Thoracic aorta (tissue), 2 donors: ENCODE results near the gene ARHGEF17. TPM values are rescaled to one million over a fixed set of nuclear protein-coding genes. Genes with fewer than 3 reads are reported as not detected.

Source experiments
- ATAC-seq: fragments of 150-250 bp; one replicate; pipeline ENCODE4 v1.8.0; 2017; ENCODE audit warnings: low read depth; ENCODE audit not compliant: insufficient number of reproducible peaks, low FRiP score
- DNase-seq: peaks from one replicate; pipeline ENCODE4 v3.0.0-alpha.2; 2020; ENCODE audit warnings: low spot score
- H3K27ac ChIP-seq, 2 donors: fragments of 200-600 bp; sonication (generic); 1 replicate in 1 of 2; 2 replicates in 1 of 2; pipeline ENCODE4 v1.5.1; 2016; ENCODE audit warnings: mild to moderate bottlenecking in 2 of 2, moderate library complexity in 2 of 2
- H3K27me3 ChIP-seq: fragments of 200-600 bp; sonication (generic); replicated peaks from 2 replicates; pipeline ENCODE4 v1.6.0; 2016; ENCODE audit warnings: mild to moderate bottlenecking; ENCODE audit not compliant: insufficient read depth
- H3K36me3 ChIP-seq: fragments of 200-600 bp; sonication (generic); one replicate; pipeline ENCODE4 v1.5.1; 2016
- H3K4me1 ChIP-seq, 2 donors: fragments of 200-600 bp; sonication (generic); 1 replicate in 1 of 2; 2 replicates in 1 of 2; pipeline versions ENCODE4 v1.5.1 to v1.6.0; 2016; ENCODE audit warnings: low read depth in 2 of 2, mild to moderate bottlenecking in 1 of 2; ENCODE audit not compliant: control insufficient read depth in 1 of 2
- H3K4me3 ChIP-seq: fragments of 200-600 bp; sonication (generic); 2 replicates; pipeline ENCODE4 v1.5.1; 2016; ENCODE audit warnings: mild to moderate bottlenecking
- H3K9me3 ChIP-seq: fragments of 200-600 bp; sonication (generic); 2 replicates; pipeline ENCODE4 v1.5.1; 2016
- total RNA-seq, 2 donors: library from RNA; depleted of rRNA; stranded (reverse); fragments of >200 nt; gene quantifications; one replicate each; pipeline versions ENCODE4 v1.1.0 to v1.2.3, GENCODE V29; 2016
- TF ChIP-seq, protein P1 (sequence below): fragments of 200-600 bp; sonication (generic); IDR thresholded peaks from one replicate; pipeline ENCODE4 v1.5.1; 2019; ENCODE audit warnings: antibody characterized with exemption

Gene ARHGEF17
- total RNA-seq, 2 donors from 2014 or later = 244 to 308 TPM

DNA sequence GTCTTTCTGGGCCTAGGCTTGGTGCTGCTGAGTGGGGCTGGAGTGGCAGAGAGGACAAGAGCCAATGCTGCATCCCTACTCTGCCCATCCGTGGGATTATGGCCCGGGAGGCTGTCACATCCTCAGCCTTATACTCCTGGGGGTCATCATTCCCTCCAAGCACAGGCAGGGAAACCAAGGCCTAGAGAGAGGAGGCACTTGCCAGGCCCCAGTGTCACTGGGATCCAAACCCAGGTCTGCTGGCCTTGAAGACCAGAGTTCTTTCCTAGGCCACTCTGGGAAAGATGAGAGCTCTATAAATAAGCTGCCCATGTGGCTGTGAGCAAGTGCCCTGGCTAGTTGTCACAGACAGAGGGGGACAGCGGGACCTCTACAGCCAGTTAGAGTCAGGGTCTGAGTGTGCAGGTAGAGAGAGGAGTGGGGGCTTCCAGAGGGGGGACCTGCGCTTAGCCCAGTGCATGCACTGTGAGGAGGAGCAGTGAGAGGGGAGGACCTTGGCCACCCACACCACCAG is 72.9 kb downstream of the ARHGEF17 start:
- Histone ChIP-seq H3K27ac (no peak overlapping the region), H3K4me1 (peaks cover 3 to 29% of the 10 kb centered on the region in 2 donors), H3K27me3 (no peaks in the 10 kb centered on the region), H3K4me3 (no peak overlapping the region), H3K9me3 (no peaks in the 10 kb centered on the region), H3K36me3 (no peaks in the 10 kb centered on the region)
- TF ChIP-seq, protein P1, sequence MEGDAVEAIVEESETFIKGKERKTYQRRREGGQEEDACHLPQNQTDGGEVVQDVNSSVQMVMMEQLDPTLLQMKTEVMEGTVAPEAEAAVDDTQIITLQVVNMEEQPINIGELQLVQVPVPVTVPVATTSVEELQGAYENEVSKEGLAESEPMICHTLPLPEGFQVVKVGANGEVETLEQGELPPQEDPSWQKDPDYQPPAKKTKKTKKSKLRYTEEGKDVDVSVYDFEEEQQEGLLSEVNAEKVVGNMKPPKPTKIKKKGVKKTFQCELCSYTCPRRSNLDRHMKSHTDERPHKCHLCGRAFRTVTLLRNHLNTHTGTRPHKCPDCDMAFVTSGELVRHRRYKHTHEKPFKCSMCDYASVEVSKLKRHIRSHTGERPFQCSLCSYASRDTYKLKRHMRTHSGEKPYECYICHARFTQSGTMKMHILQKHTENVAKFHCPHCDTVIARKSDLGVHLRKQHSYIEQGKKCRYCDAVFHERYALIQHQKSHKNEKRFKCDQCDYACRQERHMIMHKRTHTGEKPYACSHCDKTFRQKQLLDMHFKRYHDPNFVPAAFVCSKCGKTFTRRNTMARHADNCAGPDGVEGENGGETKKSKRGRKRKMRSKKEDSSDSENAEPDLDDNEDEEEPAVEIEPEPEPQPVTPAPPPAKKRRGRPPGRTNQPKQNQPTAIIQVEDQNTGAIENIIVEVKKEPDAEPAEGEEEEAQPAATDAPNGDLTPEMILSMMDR = no peak
- ATAC-seq (no peak), DNase-seq (no peak)

DNA sequence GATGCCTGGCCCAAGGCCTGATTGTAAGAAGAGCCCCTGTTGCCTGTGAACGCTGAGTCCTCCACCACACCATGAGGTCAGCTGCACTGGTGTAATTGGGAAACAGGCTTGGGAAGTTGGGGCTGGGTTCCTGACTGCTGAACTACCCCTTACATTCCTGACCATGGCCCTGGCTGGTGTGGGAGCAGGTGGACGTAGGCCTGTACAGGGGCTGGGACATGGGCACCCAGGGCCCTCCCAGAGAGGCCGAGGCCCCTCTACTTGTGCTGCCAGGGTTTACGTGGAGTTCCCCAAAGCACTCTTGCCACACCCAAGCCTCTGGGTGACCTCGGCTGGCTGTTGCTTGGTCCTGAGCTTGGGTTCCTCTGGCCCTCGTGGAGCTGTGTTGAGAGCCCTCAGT is 73.5 kb downstream of the ARHGEF17 start:
- DNase-seq (no peak), ATAC-seq (no peak)
- no peaks in the 10 kb centered on the region for H3K9me3 ChIP-seq
- no peak overlapping the region for H3K27ac ChIP-seq
- no peaks in the 10 kb centered on the region for H3K27me3 ChIP-seq
- H3K4me3 ChIP-seq = no peak overlapping the region
- no peaks in the 10 kb centered on the region for H3K36me3 ChIP-seq
- TF ChIP-seq, protein P1 = no peak
- peaks cover 3 to 27% of the 10 kb centered on the region in 2 donors for H3K4me1 ChIP-seq

DNA sequence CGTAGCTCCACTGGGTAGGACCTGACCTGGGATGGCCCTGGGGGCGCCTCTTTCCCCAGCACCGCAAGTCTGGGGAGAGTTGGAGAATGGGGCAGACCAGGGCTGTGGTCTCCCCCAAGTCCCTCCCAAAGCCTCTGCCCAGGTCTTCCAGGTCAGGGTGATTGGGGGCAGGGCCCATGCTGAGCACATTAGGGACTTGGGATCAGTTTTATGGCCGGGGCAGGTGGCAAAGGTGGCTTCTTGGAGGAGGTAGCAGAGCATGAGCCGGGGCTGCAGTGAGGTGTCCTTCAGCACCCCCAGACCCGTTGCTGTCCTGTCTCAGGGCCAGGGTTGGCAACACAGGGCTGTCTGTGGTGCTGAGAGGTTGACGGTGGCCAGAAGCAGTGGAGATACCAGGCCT is 74.1 kb downstream of the ARHGEF17 start:
- ATAC-seq (no peak), DNase-seq (no peak)
- Histone ChIP-seq H3K36me3 (no peaks in the 10 kb centered on the region), H3K9me3 (no peaks in the 10 kb centered on the region), H3K27me3 (no peaks in the 10 kb centered on the region), H3K4me1 (peaks cover 3 to 21% of the 10 kb centered on the region in 2 donors), H3K27ac (no peak overlapping the region), H3K4me3 (no peak overlapping the region)
- TF ChIP-seq, protein P1 = no peak

DNA sequence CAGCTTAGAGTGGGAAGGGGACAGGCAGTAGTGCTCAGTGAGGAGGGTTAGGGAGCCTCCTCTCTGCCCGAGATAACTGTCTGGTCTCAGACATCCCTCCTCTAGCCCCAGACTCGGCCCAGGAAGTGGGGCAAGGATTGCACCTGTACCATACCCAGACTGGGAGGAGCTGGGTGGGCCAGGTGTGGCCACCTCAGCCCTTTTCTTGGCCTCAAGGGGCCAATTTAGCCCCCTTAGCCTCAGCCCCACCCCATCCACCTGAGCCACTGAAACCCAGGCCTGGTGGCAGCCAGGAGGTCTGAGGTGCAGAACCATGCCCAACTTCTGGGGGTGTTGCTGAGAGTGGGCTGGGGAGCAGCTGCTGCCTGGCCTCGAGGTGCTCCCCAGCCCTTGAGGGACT is 74.7 kb downstream of the ARHGEF17 start:
- DNase-seq = no peak
- Histone ChIP-seq H3K9me3 (no peaks in the 10 kb centered on the region), H3K27ac (no peak overlapping the region), H3K36me3 (no peaks in the 10 kb centered on the region), H3K4me3 (no peak overlapping the region), H3K27me3 (no peaks in the 10 kb centered on the region), H3K4me1 (peaks cover 3 to 15% of the 10 kb centered on the region in 2 donors)
- TF ChIP-seq, protein P1 = no peak
- ATAC-seq = no peak

DNA sequence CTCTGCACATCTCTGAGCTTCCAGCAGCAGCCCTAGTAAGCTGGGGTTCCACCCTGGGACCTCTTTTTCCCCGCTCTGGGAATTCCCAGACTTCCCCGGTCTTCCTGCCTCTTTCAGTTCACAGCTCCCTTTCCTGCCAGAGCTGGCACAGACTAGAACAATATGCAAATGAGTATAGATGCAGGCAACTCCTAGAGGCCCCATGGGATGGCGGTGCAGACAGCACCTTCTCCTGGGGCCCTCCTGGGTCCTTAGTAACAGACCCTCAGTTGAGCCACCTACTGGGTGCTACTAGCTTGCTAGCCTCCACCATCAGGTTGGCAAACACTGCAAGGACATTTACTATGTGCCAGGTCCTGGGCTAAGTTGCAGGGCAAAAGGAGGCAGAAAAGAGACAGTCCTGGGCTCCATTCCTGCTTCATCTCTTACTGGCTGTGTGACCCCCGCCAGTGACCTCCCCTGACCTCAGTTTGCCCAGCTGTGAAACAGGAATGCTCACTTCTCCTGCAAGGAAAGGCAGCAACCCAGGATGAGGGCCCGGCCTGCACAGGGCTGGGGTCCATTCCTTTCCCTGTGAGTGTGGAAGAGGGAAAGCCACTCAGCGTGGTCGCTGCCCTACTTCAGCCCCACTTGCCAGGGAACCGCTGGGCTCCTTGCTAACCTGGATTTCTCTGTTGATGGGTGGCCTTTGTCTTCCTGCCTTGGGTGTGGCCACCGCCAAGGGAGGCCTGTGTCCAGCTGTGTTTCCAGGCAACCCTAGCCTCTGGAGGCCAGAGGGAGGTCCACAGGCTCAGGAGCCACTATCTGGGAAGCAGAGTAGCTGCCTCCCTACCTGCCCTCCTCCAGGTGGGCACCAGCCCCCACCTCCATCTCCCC is 75.4 kb downstream of the ARHGEF17 start:
- H3K36me3 ChIP-seq = no peaks in the 10 kb centered on the region
- no peaks in the 10 kb centered on the region for H3K9me3 ChIP-seq
- no peak for DNase-seq
- peaks cover 3 to 14% of the 10 kb centered on the region in 2 donors for H3K4me1 ChIP-seq
- TF ChIP-seq, protein P1 = no peak
- ATAC-seq = no peak
- no peaks in the 10 kb centered on the region for H3K27me3 ChIP-seq
- H3K27ac ChIP-seq = no peak overlapping the region
- no peak overlapping the region for H3K4me3 ChIP-seq
